Thyroid gland (tissue), 4 donors: ENCODE data around the gene CENPV. TPM values are rescaled to one million over a fixed set of nuclear protein-coding genes. Genes with fewer than 3 reads are reported as not detected.

Experiments
- DNase-seq, 2 donors: peaks; one replicate each; pipeline ENCODE4 v3.0.0-alpha.2; 2019
- H3K27ac ChIP-seq, 3 donors: fragments of 200-600 bp; sonication (generic); 1 replicate in 2 of 3; 2 replicates in 1 of 3; pipeline ENCODE4 v1.5.1; 2016 to 2019; ENCODE audit warnings: mild to moderate bottlenecking in 1 of 3, moderate library complexity in 1 of 3
- H3K27me3 ChIP-seq: fragments of 200-600 bp; sonication (generic); one replicate; pipeline ENCODE4 v1.5.1; 2019
- H3K36me3 ChIP-seq, 2 donors: fragments of 200-600 bp; sonication (generic); one replicate each; pipeline ENCODE4 v1.5.1; 2016 to 2019
- H3K4me1 ChIP-seq, 2 donors: fragments of 200-600 bp; sonication (generic); one replicate each; pipeline ENCODE4 v1.5.1; 2017 to 2019
- H3K4me3 ChIP-seq, 3 donors: fragments of 200-600 bp; sonication (generic); replicated peaks in 1 of 3; 1 replicate in 2 of 3; 2 replicates in 1 of 3; pipeline ENCODE4 v1.5.1; 2016; ENCODE audit warnings: mild to moderate bottlenecking in 1 of 3
- H3K9me3 ChIP-seq: fragments of 200-600 bp; sonication (generic); one replicate; pipeline ENCODE4 v1.5.1; 2017
- CTCF ChIP-seq, 6 experiments: fragments of 200-600 bp in 3 of 6; fragments of 450-650 bp in 3 of 6; sonication (generic) in 3 of 6; IDR thresholded peaks; one replicate each; pipeline ENCODE4 v1.5.1; 2016 to 2019; ENCODE audit warnings: antibody characterized with exemption in 6 of 6, mild to moderate bottlenecking in 2 of 6, inconsistent platforms in 1 of 6, moderate library complexity in 1 of 6
- POLR2A ChIP-seq, 2 donors: fragments of 450-650 bp; IDR thresholded peaks; one replicate each; pipeline ENCODE4 v1.6.1; 2017; ENCODE audit warnings: antibody characterized with exemption in 2 of 2, mild to moderate bottlenecking in 2 of 2, moderate library complexity in 1 of 2
- WGBS, 2 donors: methylation state at CpG; one replicate each; pipeline ENCODE4 v1.1.5; 2017; 5-methylcytosine and 5-hydroxymethylcytosine counted together
- intact Hi-C: fragments of 100-400 bp; cut with DNase I; formaldehyde crosslinking; loops from one replicate; pipeline ENCODE4 v1.15.1; 2023
- total RNA-seq, 4 donors: library from RNA; depleted of rRNA; stranded (reverse); fragments of >200 nt; gene quantifications; one replicate each; pipeline ENCODE4 v1.2.3, GENCODE V29; 2016

The CENPV gene
- total RNA-seq, 4 donors from 2014 or later = 4.3 to 16.7 (median 12.8) TPM

- Histone ChIP-seq H3K27ac (no peak overlapping the region), H3K4me3 (no peak overlapping the region), H3K27me3 (no peaks in the 10 kb centered on the region), H3K36me3 (peaks cover 7 to 17% of the 10 kb centered on the region in 2 donors), H3K4me1 (peaks cover 19% of the 10 kb centered on the region in 2 donors), H3K9me3 (no peaks in the 10 kb centered on the region)
- intact Hi-C loops = no loop called here
- WGBS, 2 donors = 79 to 80% methylated on average over 5 of the region's 5 CpGs
- TF ChIP-seq CTCF (IDR thresholded peaks at IDR 0.05) = no peak
- no peak for TF ChIP-seq POLR2A (IDR thresholded peaks at IDR 0.05)
- DNase-seq = no peak
Observed at GRCh38 chr17:16384557-16384956, 31.3 kb upstream of the CENPV start.

GRCh38 chr17:16383772-16384287 is 30.6 kb upstream of the CENPV start:
- Histone ChIP-seq H3K4me1 (peaks cover 19% of the 10 kb centered on the region in 2 donors), H3K9me3 (no peaks in the 10 kb centered on the region), H3K4me3 (no peak overlapping the region), H3K36me3 (peaks cover 7 to 17% of the 10 kb centered on the region in 2 donors), H3K27me3 (no peaks in the 10 kb centered on the region), H3K27ac (no peak overlapping the region)
- TF ChIP-seq POLR2A (IDR thresholded peaks at IDR 0.05) (no peak), CTCF (IDR thresholded peaks at IDR 0.05) (no peak)
- intact Hi-C loops = no loop called here
- DNase-seq = no peak
- 79 to 85% methylated on average over 5 of the region's 5 CpGs for WGBS, 2 donors

- no peak for DNase-seq
- no peak overlapping the region for H3K27ac ChIP-seq
- TF ChIP-seq CTCF (IDR thresholded peaks at IDR 0.05) (no peak), POLR2A (IDR thresholded peaks at IDR 0.05) (no peak)
- H3K27me3 ChIP-seq = no peaks in the 10 kb centered on the region
- intact Hi-C loops = no loop called here
- peaks cover 7 to 17% of the 10 kb centered on the region in 2 donors for H3K36me3 ChIP-seq
- H3K4me3 ChIP-seq = no peak overlapping the region
- WGBS, 2 donors = 68 to 69% methylated on average over 4 of the region's 4 CpGs
- no peaks in the 10 kb centered on the region for H3K9me3 ChIP-seq
- H3K4me1 ChIP-seq = peaks cover 19% of the 10 kb centered on the region in 2 donors
Observed at GRCh38 chr17:16383216-16383615, 29.9 kb upstream of the CENPV start.

- intact Hi-C loops = no loop called here
- H3K36me3 ChIP-seq = peaks cover 7 to 17% of the 10 kb centered on the region in 2 donors
- TF ChIP-seq POLR2A (IDR thresholded peaks at IDR 0.05) (no peak), CTCF (IDR thresholded peaks at IDR 0.05) (no peak)
- peak overlapping the region; percentile 30 to 78 (median 48) for H3K4me3 ChIP-seq
- H3K4me1 ChIP-seq = peaks cover 19% of the 10 kb centered on the region in 2 donors
- 1 to 2% methylated on average over 14 of the region's 14 CpGs for WGBS, 2 donors
- peak overlapping the region; percentile 96 to 100 (median 98) for H3K27ac ChIP-seq
- H3K27me3 ChIP-seq = no peaks in the 10 kb centered on the region
- no peak for DNase-seq
- no peaks in the 10 kb centered on the region for H3K9me3 ChIP-seq
Observed at GRCh38 chr17:16381496-16381820, 28.2 kb upstream of the CENPV start.

GRCh38 chr17:16380640-16381495 is 27.6 kb upstream of the CENPV start, which contains the start of gene UBB:
Gene UBB (plus strand): TSS chr17:16381091. CDS start chr17:16381908, 817 bp downstream.
- peak within 1 kb of the TSS; percentile 30 to 78 (median 48) for H3K4me3 ChIP-seq
- peaks cover 7 to 17% of the 10 kb centered on the region in 2 donors for H3K36me3 ChIP-seq
- peak within 1 kb of the TSS; percentile 96 to 100 (median 98) for H3K27ac ChIP-seq
- peaks cover 19% of the 10 kb centered on the region in 2 donors for H3K4me1 ChIP-seq
- no peaks in the 10 kb centered on the region for H3K27me3 ChIP-seq
- peak in 1 of 6 experiments; percentile 16 for TF ChIP-seq CTCF (IDR thresholded peaks at IDR 0.05)
- TF ChIP-seq POLR2A (IDR thresholded peaks at IDR 0.05) = peak; percentile 97 to 99
- no peaks in the 10 kb centered on the region for H3K9me3 ChIP-seq
- intact Hi-C loops = no loop called here
- WGBS, 2 donors = 0 to 1% methylated on average over 52 to 60 of the region's 67 CpGs
- peak; percentile 98 for DNase-seq
